Measurements from ENCODE around the gene CHRD.

The CHRD gene

DNA sequence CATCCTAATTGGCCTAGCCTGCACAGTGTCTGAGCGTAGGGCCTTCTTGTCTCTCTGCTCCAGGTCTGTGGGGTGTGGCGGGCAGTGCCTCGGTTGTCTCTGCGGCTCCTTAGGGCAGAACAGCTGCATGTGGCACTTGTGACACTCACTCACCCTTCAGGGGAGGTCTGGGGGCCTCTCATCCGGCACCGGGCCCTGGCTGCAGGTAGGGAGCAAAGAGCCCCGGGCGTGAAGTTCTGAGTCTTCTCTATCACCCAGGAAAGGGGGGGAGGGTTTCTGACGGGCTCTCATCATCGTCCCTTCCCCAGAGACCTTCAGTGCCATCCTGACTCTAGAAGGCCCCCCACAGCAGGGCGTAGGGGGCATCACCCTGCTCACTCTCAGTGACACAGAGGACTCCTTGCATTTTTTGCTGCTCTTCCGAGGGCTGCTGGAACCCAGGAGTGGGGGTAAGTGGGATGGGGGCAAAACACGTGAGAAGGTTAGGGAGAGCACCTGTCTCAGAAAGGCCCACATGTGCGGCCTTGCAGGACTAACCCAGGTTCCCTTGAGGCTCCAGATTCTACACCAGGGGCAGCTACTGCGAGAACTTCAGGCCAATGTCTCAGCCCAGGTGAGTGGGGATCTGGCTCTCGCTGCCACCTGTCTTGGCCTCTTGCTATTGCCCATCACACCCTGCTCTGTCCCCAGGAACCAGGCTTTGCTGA is 2.6 kb downstream of the CHRD start:
- ATAC-seq: no peak
- DNase-seq: no peak

DNA sequence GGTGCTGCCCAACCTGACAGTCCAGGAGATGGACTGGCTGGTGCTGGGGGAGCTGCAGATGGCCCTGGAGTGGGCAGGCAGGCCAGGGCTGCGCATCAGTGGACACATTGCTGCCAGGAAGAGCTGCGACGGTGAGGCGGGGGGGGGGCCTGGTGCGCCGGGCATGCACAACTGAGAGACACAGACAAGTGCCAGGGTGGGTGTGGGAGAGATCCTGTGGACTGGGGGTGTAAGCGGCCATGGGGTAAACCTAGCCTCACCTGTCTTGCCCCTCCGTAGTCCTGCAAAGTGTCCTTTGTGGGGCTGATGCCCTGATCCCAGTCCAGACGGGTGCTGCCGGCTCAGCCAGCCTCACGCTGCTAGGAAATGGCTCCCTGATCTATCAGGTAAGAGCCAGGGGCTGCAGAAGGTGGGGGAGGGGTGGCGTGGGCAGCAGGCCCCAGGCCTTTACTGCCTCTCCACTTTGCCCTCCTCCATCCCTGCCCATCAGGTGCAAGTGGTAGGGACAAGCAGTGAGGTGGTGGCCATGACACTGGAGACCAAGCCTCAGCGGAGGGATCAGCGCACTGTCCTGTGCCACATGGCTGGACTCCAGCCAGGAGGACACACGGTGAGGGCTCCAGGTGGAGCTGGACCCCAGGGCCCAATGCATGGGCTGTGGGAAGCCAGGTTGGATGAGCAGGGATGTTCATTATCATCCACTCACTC is 3.3 kb downstream of the CHRD start:
- ATAC-seq (no peak), DNase-seq (no peak)

DNA sequence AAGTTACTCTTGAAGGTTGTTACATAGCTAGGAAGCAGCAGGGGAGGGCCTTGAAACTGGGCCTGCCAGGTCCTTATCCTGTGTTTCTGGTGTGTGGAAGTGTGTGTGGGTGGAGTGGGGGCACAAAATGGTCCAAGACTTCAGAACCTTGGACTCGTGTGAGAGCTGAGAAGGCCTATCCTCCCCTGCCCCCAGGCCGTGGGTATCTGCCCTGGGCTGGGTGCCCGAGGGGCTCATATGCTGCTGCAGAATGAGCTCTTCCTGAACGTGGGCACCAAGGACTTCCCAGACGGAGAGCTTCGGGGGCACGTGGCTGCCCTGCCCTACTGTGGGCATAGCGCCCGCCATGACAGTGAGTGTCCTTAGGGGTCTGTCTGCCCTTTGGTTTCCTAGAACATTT is 4.5 kb downstream of the CHRD start:
- ATAC-seq (no peak), DNase-seq (no peak)

DNA sequence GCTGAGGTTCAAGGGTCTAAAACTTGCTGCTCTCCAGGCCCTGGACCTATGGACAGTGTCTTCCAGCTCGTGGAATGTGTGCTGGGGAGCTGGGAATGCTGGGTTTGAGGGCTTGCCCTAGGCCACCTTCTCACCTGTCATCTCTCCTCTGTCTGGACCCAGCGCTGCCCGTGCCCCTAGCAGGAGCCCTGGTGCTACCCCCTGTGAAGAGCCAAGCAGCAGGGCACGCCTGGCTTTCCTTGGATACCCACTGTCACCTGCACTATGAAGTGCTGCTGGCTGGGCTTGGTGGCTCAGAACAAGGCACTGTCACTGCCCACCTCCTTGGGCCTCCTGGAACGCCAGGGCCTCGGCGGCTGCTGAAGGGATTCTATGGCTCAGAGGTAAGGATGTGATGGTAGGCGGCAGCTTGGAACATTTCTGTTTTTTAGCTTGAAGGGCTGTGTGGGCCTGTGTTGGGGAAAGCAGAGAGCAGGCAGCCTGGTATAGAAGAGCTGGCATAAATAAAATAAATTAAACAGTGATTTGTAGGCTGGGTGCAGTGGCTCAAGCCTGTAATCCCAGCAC is 5.1 kb downstream of the CHRD start:
- ATAC-seq: no peak
- DNase-seq: no peak

DNA sequence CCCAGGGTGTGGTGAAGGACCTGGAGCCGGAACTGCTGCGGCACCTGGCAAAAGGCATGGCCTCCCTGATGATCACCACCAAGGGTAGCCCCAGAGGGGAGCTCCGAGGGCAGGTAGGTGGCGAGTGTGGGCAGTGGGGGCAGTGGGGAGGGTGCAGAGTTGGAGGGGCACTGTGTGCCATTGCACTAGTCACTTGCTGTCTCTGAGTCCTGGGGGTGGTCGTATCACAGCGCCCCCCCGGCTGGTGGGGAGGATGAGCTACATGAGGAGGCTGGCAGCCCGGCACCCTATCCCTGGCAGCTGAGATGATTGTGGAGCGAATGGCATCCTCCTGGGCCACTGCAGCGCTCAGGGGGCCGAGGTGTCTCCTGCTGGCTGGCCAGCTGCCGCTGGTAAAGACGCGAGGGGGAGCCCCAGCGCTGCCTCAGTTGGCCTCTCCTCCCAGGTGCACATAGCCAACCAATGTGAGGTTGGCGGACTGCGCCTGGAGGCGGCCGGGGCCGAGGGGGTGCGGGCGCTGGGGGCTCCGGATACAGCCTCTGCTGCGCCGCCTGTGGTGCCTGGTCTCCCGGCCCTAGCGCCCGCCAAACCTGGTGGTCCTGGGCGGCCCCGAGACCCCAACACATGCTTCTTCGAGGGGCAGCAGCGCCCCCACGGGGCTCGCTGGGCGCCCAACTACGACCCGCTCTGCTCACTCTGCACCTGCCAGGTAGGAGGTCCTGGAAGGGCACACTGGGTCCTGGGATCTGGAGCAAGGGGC is 6.4 kb downstream of the CHRD start:
- no peak for DNase-seq
- no peak for ATAC-seq

DNA sequence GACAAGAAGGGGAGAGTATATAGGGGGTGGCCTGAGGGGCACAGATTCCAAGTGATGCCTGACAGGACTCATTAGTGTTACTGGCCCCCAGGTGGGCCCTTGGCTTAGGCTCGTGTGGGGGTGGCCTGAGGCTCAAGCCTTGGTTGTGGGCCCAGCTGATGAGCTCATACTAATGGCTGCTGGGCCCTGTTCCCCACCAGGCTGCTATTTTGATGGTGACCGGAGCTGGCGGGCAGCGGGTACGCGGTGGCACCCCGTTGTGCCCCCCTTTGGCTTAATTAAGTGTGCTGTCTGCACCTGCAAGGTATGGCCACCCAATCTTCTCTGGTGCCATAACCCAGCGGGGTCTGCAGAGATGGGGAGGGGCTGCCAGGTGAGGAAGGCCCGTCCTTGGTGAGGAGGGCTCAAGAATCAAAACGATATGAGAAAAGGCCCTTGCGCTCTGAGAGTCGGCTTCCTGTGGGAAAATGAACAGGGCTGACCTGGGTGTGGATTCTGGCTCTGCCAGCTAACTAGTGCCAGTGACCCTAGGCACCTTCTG is 7.4 kb downstream of the CHRD start:
- no peak for ATAC-seq

DNA sequence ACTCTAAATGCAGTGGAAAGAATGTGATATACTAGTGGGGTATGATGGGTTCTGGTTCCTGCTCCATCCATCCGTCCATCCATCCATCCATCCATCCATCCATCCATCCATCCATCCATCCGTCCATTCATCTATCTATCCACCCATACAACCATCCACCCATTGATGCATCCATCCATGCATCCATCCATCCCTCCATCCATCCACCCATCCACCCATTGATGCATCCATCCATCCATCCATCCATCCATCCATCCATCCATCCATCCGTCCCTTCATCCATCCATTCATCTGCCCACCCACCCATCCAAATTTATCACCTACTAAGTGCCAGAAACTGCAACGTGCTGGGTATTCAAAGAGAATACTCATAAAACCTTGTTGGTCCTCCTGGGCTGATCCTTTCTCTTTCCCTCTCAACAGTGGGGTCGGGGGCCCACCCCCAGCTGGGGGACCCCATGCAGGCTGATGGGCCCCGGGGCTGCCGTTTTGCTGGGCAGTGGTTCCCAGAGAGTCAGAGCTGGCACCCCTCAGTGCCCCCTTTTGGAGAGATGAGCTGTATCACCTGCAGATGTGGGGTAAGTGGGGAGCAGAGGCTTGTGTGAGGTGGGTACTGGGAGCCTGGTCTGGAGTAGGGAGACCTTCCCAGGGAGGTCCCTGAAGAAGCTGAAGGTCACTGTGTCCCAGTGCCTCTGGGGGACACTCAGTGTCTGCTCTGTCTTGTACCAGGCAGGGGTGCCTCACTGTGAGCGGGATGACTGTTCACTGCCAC is 8.5 kb downstream of the CHRD start:
- DNase-seq (no peak), ATAC-seq (no peak)

More for the DNA sequence above, 7.4 kb downstream of the CHRD start:
- no peak for DNase-seq

DNA sequence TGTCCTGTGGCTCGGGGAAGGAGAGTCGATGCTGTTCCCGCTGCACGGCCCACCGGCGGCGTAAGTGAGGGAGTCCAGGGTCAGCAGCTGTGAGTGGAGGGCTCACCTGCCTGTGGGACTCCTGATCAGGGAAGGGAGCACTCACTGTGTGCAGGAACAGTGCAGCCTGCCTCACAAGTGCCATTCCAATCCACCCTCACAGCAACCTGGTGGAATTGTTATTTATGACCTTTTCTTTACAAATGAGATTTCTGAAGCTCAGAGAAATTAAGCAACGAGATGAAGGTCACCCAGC is 9.0 kb downstream of the CHRD start:
- no peak for ATAC-seq
- DNase-seq: no peak

DNA sequence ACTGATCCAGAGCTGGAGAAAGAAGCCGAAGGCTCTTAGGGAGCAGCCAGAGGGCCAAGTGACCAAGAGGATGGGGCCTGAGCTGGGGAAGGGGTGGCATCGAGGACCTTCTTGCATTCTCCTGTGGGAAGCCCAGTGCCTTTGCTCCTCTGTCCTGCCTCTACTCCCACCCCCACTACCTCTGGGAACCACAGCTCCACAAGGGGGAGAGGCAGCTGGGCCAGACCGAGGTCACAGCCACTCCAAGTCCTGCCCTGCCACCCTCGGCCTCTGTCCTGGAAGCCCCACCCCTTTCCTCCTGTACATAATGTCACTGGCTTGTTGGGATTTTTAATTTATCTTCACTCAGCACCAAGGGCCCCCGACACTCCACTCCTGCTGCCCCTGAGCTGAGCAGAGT is 9.5 kb downstream of the CHRD start:
- ATAC-seq: no peak
- DNase-seq: no peak

DNA sequence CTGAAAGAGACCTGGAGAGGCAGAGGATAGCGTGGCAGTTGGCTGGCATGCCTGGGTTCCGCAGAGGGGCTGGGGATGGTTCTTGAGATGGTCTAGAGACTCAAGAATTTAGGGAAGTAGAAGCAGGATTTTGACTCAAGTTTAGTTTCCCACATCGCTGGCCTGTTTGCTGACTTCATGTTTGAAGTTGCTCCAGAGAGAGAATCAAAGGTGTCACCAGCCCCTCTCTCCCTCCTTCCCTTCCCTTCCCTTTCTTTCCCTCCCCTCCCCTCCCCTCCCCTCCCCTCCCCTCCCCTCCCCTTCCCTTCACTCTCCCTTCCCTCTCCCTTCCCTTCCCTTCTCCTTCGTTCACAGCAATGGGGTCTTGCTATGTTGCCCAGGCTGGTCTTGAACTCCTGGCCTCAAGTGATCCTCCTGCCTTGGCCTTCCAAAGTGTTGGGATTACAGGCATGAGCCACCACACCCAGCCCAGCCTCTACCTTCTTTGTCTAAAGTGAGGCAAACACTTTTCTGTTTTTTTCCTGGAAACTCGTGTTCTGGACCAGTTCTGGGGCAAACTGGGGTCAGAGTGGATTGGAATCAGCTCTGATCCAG is 10.2 kb downstream of the CHRD start:
- ATAC-seq: no peak
- no peak for DNase-seq

DNA sequence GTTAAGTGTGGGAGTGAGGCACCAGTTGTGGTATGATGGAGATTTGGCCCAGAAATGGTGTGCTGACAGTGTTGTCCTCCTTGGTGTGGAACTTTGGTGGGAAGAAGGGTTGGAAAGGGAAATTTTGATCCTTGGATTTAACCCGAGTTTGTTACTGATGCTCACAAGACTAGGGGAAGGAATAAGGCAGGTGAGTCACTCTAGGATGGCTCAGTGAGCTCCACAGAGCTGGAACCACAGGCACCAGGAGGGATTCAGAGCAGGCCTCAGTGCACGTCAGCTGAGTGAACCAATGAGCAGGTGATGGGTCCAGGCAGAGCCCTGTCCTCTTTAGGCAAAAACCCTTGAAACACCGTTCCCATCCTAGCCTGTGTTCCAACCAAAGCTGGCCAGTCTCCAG is 11.4 kb downstream of the CHRD start:
- no peak for ATAC-seq
- no peak for DNase-seq

DNA sequence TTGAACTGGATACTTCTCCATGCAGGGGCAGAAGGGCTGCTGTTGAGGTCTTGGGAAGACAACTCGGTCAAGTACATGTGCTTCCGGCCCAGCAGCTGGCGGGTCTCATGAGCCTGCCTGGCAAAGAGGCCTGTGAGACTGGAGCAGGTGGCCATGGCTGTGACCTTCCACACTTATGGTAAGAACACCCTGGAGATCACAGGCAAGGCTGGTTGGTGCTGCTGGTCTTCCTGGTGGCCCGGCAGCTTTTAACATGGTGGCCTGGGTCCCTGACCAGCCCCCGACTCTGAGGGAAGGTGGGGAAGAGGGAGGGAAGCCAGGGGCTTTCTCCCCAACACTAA is 15.4 kb downstream of the CHRD start:
- ATAC-seq (no peak), DNase-seq (no peak)

DNA sequence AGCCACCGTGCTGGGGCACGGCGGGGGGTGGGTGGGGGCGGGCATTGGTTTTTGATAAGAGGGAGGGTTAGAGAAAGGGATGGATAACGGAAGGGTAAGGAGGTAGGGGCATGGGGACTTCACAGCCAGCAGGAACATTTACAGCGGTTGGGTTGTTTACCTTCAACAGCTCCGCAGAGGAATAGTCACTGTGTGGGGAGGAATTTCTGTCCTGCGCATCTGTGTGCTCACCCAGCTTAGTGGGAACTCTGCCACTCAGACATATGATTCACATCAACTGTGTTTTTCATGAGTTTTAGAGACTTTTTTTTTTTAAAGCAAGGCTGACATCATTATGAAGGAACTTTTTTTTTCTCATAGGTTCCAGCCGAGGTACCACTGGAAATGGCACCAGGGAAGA is 19.6 kb downstream of the CHRD start:
- DNase-seq (no peak), ATAC-seq (no peak)

DNA sequence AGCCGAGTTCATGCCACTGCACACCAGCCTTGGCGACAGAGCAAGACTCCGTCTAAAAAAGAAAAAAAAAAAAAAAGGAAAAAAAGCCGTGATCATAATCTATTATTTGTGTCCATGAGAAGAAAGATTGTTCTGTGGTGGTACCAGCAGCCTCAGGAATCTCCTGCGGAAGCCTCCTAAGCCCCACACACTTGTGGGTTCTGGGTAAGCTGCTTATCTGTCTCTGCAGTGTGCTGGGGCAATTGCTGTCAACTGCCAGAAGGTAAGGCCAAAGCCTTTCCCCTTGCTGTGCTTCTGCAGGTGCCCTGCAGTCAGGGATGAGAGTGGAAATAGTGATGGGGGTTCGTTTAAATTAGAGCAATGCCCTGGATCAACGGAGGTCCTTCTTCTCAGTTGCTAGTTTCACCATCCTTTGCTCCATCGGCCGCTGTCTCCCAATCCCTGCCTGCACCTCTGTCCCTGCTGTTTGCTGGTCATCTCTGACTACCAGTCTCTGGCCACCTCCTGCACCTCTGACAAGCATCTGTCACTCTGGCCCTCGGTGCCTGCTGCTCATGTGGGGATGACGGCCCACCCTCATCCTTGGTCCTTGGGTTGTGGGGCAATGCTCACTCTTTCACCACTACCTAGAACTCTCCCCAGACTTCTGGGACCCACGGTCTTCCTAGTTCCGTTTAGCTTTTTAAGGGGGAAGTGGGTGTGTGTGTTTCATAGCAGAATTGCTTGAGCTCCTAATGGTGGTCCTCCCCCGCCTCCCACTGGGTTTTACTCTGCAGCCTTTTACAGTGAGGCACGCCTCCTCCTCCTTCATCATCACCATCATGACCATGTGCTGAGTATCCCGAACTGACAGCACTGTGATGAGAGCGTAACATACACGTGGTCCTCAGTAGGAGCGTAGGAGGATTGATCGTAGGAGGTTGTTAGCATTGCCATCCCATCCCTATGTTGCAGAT is 25.5 kb downstream of the CHRD start:
- DNase-seq (no peak), ATAC-seq (no peak)

DNA sequence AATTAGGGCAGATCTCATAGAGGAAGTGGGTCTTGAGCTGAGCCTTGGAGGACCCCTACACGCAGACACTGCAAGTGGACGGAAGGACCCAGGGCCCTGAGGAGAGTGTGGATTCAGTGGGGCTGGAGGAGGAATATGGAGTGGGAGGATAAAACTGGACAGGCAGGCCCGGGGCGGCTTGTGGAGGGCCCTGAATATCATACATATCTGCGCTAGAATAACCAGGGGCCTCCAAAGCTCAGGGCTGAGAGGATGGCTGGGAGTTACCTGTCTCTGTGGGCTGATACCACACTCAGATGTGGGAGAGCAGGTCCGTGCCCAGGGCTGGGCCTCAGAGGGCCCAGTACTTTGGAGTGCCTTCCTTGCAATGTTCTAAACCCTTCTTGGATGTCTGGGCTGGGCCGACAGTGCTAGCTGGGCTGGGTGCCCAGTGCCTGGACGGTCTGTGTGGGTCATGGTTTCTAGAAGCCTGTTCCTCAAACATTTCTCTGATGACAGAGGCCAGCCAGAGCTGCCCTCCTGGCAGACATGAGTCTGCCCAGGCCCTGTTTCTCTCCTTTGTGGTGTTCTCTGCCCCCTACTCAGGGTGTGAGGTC is 29.6 kb downstream of the CHRD start:
- no peak for DNase-seq
- ATAC-seq: no peak

DNA sequence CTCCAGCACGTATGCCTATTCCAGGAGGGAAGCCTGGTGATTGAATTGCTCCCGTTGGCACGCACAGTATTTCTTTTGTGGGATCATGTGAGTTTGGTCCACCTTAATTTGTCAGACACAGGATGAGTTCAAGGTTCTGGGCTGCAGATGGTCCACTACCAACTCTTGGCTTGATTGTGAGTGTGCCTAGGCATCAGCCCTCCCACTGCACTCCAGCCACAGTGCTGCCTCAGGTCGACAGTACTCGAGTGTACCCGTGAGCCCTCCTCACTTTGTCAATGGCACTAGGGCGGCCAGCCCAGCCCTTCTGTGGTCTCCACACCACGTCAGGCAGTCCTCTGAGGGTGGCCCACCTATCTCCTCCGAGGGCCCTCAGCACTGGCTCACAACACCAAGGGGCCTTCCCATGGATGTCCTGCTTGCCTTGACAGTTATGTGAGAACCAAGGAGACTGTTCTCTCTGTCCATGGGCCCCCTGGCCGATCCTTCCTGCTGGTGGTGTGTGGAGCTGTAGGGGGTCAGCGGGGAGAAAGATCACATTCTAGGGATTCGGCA is 30.2 kb downstream of the CHRD start:
- ATAC-seq: no peak

DNA sequence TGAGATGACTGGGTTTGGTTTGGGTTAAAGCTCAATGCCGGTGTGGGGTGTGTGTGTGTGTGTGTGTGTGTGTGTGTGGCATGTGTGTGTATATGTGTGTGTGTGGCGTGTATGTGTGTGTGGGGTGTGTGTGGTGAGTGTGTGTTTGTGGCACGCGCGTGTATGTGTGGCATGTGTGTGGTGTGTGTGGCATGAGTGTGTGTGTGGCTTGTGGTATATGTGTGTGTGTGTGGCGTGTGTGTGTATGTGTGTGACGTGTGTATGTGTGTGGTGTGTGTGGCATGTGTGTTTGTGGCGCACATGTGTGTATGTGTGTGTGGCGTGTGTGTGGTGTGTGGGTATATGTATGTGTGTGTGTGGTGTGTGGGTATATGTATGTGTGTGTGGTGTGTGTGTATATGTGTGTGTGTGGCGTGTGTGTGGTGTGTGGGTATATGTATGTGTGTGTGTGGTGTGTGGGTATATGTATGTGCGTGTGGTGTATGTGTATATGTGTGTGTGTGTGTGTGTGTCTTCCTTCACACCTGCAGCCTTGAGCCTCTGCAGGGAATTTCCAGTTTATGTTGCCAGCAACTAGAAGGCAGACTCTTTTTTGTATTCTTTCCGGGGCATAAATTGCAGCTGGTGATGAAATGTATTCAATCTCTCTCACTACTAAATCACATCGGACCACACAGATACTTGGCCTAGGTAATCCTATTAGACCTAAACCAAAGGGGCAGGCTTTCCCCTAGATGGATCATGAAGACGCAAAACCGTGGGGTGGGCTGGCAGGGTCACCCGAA is 34.8 kb downstream of the CHRD start:
- no peak for DNase-seq
- ATAC-seq: no peak

More for the DNA sequence above, 30.2 kb downstream of the CHRD start:
- no peak for DNase-seq

DNA sequence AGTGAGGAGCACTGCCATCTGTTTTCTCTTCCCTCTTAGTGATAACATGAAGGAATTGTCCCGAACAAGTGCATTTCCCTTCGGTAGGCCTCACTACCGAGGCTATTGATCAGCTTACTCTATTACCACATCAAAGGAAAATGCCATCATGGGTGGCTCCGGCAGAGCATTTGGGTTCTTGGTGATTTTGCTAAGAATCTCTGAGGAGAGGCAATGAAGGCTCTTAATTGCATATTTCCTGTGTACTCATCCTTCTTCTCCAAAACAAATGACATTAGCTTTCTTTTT is 35.3 kb downstream of the CHRD start:
- no peak for ATAC-seq
- no peak for DNase-seq

DNA sequence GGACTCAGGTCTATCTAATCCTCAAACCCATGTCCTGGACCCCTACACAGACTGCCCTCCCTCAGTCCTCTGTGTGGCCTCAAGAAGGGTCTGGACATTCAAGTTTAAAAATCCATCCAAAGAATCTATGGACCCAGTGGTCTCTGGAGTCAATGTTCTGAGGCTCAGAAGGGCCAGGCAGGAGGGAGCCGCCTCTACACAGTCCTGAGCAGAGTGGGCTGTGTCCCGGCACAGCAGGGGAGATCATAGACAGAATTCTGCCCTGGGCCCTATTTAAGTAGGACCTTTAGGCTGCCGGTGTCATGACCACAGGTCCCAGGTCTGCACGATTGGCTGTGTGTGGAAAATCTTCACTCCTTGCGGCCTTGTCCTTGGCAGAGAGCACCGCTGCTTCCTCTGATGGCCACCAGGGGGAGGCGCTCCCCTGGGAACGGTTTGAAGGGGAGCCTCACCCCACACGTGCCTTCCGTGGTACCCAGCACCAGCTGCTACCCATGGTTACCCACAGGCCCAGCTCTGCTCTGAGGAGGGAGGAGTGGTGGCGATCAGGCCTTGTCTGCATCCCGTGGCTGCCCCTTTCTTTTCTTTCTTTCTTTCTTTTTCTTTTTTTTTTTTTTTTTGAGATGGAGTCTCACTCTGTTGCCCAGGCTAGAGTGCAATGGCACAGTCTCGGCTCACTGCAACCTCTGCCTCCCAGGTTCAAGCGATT is 37.9 kb downstream of the CHRD start:
- peak; percentile 95 for ATAC-seq
- peak; percentile 77 for DNase-seq
